ENCODE measurements around the gene LNPK.
"Not testable (repeated sequence)": the region's sequence is repeated elsewhere in the genome, so short reads cannot be mapped to it uniquely, and the experiment has no call there.

The LNPK gene

GRCh38 chr2:175895957-175896356 lies 106.1 kb downstream of the LNPK start:
- not testable (repeated sequence) for DNase-seq

- no peak for DNase-seq
Measured at GRCh38 chr2:175892046-175892445, 110.0 kb downstream of the LNPK start.

GRCh38 chr2:175890636-175891242 lies 111.3 kb downstream of the LNPK start:
- DNase-seq: no peak

GRCh38 chr2:175889701-175890302 lies 112.3 kb downstream of the LNPK start:
- no peak for DNase-seq

- no peak for DNase-seq
Measured at GRCh38 chr2:175887776-175888175, 114.3 kb downstream of the LNPK start.

- no peak for DNase-seq
Measured at GRCh38 chr2:175884697-175885393, 117.2 kb downstream of the LNPK start.

- DNase-seq: no peak
Measured at GRCh38 chr2:175883586-175884194, 118.4 kb downstream of the LNPK start.

- DNase-seq: no peak
Measured at GRCh38 chr2:175879679-175880078, 122.4 kb downstream of the LNPK start.

GRCh38 chr2:175877845-175878544 lies 124.1 kb downstream of the LNPK start:
- DNase-seq: no peak

- DNase-seq: no peak
Measured at GRCh38 chr2:175874291-175874690, 127.8 kb downstream of the LNPK start.

All from Kasumi-1 (cell line).